Aortic smooth muscle cell (primary cell): ENCODE data around the gene ASB7. TPM values are rescaled to one million over a fixed set of nuclear protein-coding genes. Genes with fewer than 3 reads are reported as not detected.

Experiments
- total RNA-seq: library from RNA; depleted of rRNA; stranded (reverse); fragments of >200 nt; gene quantifications from 2 replicates; pipeline ENCODE4 v1.2.3, GENCODE V29; 2014

ASB7 gene, protein sequence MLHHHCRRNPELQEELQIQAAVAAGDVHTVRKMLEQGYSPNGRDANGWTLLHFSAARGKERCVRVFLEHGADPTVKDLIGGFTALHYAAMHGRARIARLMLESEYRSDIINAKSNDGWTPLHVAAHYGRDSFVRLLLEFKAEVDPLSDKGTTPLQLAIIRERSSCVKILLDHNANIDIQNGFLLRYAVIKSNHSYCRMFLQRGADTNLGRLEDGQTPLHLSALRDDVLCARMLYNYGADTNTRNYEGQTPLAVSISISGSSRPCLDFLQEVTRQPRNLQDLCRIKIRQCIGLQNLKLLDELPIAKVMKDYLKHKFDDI
- 12.3 and 13.3 TPM in 2 replicates for total RNA-seq

DNA sequence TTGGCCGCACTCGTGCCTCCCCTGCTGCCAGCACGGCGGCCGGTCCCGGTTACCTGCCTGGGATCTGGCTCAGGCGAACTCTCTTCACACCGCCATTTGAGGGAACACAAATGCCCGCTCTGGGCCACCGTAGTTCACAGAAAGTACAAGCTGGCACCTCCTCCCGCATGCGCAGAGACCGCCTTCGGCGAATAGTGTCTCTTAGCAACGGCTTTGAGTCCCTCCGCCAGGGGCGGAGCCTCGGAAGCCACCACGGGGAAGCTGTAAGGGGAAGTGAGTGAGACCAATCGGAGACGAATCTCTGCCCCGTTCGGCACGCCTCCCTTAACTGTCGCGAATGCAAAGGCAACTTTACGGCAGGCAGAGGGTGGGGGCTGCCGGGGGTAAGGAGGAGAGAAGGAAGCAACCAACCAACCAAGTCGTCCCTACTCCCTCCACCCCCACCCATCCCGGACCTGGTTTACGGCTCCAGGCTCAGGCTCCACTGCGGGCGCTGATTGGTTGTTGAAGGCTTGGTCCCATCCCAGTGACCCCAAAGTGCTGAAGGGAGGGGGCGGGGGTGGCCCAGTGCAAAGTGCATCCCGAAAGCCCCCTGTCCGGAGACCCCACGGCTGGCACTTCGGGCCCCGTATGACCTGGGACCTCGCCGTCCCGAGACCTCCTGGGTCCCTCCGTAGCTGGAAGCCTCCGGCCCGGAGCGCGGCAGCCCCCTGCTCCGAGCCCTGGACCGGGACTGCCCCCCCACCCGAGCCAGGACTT is at the start of gene ASB7, which contains the start of gene LINS1:
Gene ASB7, plus strand, starts transcription at position 526 of the 759 bp plus-strand sequence. CDS start 9,628 bp downstream, outside the sequence.
Gene LINS1, minus strand, starts transcription at position 121 of the 759 bp plus-strand sequence. CDS start 21,342 bp downstream, outside the sequence.

Other genes starting within 250 kb of the ASB7 start
- gene CERS3, start 73.6 kb upstream of the ASB7 start, total RNA-seq = not detected in 2 replicates
- 7.2 and 8.6 TPM in 2 replicates for gene LINS1, start 405 bp upstream of the ASB7 start, total RNA-seq